ENCODE results near the gene MELTF. TPM values are rescaled to one million over a fixed set of nuclear protein-coding genes. Genes with fewer than 3 reads are reported as not detected.

Gene MELTF
- total and polyA plus RNA-seq, 4 donors: 3.9 to 11.6 (median 7.7) TPM

GRCh38 chr3:197027896-197028727 is 1.5 kb downstream of the MELTF start:
- H3K4me3 ChIP-seq (ENCODE audit: low read depth, low read length): no peak overlapping the region
- H3K36me3 ChIP-seq (ENCODE audit: control insufficient read depth, insufficient read depth, low read length): peaks cover 3% of the 10 kb centered on the region
- no peak overlapping the region for H3K27ac ChIP-seq (ENCODE audit: low read depth, low read length)
- peaks cover 32% of the 10 kb centered on the region for H3K4me1 ChIP-seq (ENCODE audit: control insufficient read depth, insufficient read depth, low read length)
- no peaks in the 10 kb centered on the region for H3K9me3 ChIP-seq (ENCODE audit: control insufficient read depth, insufficient read depth, low read length)
- peaks cover 36% of the 10 kb centered on the region for H3K27me3 ChIP-seq (ENCODE audit: control insufficient read depth, insufficient read depth, low read length)
- WGBS (ENCODE audit: insufficient coverage): 69% methylated on average over 19 of the region's 22 CpGs
- no peak for DNase-seq (ENCODE audit: low read depth in 4 of 6, low spot score in 6 of 6)

- WGBS (ENCODE audit: insufficient coverage): 89% methylated on average over 29 of the region's 29 CpGs
- H3K36me3 ChIP-seq (ENCODE audit: control insufficient read depth, insufficient read depth, low read length): peaks cover 3% of the 10 kb centered on the region
These were observed 2.3 kb downstream of the MELTF start for GRCh38 chr3:197027151-197027895.

GRCh38 chr3:197026481-197026866 is 3.1 kb downstream of the MELTF start:
- Histone ChIP-seq H3K36me3 (ENCODE audit: control insufficient read depth, insufficient read depth, low read length) (peaks cover 3% of the 10 kb centered on the region), H3K27ac (ENCODE audit: low read depth, low read length) (no peak overlapping the region), H3K9me3 (ENCODE audit: control insufficient read depth, insufficient read depth, low read length) (no peaks in the 10 kb centered on the region), H3K4me1 (ENCODE audit: control insufficient read depth, insufficient read depth, low read length) (peaks cover 40% of the 10 kb centered on the region), H3K4me3 (ENCODE audit: low read depth, low read length) (no peak overlapping the region), H3K27me3 (ENCODE audit: control insufficient read depth, insufficient read depth, low read length) (peaks cover 36% of the 10 kb centered on the region)
- DNase-seq (ENCODE audit: low read depth in 4 of 6, low spot score in 6 of 6): no peak
- WGBS (ENCODE audit: insufficient coverage): 95% methylated on average over 9 of the region's 9 CpGs

More at GRCh38 chr3:197027151-197027895, 2.3 kb downstream of the MELTF start:
- Histone ChIP-seq H3K4me3 (ENCODE audit: low read depth, low read length) (no peak overlapping the region), H3K27me3 (ENCODE audit: control insufficient read depth, insufficient read depth, low read length) (peaks cover 36% of the 10 kb centered on the region), H3K4me1 (ENCODE audit: control insufficient read depth, insufficient read depth, low read length) (peaks cover 40% of the 10 kb centered on the region), H3K27ac (ENCODE audit: low read depth, low read length) (no peak overlapping the region), H3K9me3 (ENCODE audit: control insufficient read depth, insufficient read depth, low read length) (no peaks in the 10 kb centered on the region)
- DNase-seq (ENCODE audit: low read depth in 4 of 6, low spot score in 6 of 6): no peak

DNA sequence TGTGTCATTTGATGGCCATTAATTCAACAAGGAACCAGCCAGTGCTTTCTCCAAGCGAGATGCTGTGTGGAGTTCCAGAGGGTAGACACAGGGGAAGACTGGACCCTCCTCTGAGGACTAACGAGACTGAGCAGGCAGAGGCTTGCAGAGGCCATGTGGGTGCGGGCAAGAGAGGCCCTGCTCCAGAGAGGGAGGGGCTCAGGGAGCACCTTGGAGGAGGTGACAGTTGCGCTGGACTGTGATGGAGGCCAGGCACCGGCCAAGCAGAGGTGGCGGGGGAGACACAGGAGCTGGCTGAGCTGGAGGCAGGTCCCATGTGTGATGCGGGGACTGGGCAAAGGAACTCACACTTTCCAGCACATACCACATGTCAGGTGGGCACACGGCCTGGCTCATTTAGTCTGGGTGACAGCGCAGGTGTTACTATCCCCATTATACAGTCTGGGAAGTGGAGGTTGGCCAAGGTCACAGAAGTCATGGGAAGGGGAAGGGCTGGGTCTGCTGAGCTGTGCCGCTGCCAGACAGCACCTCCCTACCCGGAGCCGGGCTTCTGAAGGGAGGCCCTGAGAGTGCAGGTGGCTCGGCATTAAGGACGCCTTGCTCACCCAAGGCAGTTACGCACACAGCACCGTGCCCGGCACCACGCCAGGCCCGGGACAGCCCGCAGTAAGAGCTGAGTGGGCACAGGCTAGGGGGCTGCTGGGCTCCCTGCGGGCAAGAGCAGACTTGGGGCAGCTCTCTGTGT is 3.7 kb downstream of the MELTF start:
- Histone ChIP-seq H3K27me3 (ENCODE audit: control insufficient read depth, insufficient read depth, low read length) (peaks cover 34% of the 10 kb centered on the region), H3K27ac (ENCODE audit: low read depth, low read length) (no peak overlapping the region), H3K36me3 (ENCODE audit: control insufficient read depth, insufficient read depth, low read length) (peaks cover 3% of the 10 kb centered on the region), H3K9me3 (ENCODE audit: control insufficient read depth, insufficient read depth, low read length) (no peaks in the 10 kb centered on the region), H3K4me3 (ENCODE audit: low read depth, low read length) (no peak overlapping the region), H3K4me1 (ENCODE audit: control insufficient read depth, insufficient read depth, low read length) (peaks cover 40% of the 10 kb centered on the region)
- DNase-seq (ENCODE audit: low read depth in 4 of 6, low spot score in 6 of 6): no peak
- 89% methylated on average over 18 of the region's 21 CpGs for WGBS (ENCODE audit: insufficient coverage)

GRCh38 chr3:197024881-197025735 is 4.5 kb downstream of the MELTF start:
- H3K36me3 ChIP-seq (ENCODE audit: control insufficient read depth, insufficient read depth, low read length): peaks cover 3% of the 10 kb centered on the region
- DNase-seq (ENCODE audit: low read depth in 4 of 6, low spot score in 6 of 6): no peak
- no peak overlapping the region for H3K4me3 ChIP-seq (ENCODE audit: low read depth, low read length)
- 85% methylated on average over 25 of the region's 28 CpGs for WGBS (ENCODE audit: insufficient coverage)
- peaks cover 32% of the 10 kb centered on the region for H3K27me3 ChIP-seq (ENCODE audit: control insufficient read depth, insufficient read depth, low read length)
- H3K9me3 ChIP-seq (ENCODE audit: control insufficient read depth, insufficient read depth, low read length): no peaks in the 10 kb centered on the region
- H3K27ac ChIP-seq (ENCODE audit: low read depth, low read length): no peak overlapping the region
- H3K4me1 ChIP-seq (ENCODE audit: control insufficient read depth, insufficient read depth, low read length): peaks cover 40% of the 10 kb centered on the region

DNA sequence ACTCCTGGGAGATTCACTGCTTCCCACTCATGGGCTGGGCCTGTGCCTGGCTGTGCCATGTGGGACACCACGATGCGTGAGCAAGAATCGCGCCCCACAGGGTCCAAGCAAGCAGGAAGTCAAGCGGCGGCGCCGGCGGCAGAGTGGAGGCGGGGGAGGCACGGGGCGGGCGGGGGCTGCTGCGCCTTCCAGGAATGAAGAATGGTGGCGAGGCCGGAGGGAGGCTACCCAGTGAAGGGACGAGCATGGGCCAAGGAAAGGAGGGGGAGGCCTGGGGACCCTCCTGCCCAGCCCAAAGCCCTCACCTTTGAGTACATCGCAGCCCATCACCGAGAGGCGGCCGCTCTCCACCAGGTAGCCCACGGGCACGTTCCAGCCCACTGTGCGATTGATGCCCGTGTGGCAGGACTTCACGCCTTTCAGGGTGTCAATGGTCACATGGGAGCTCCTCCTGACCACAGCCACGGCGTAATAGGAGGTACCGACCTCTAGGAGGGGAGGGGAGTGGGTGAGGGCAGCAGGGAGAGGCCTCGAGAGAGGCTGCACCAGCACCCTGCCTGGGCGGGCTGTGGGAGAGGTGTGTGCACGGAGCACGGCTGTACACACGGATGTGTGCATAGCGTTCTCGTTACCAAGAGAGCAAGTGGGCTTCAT is 5.5 kb downstream of the MELTF start:
- Histone ChIP-seq H3K4me3 (ENCODE audit: low read depth, low read length) (no peak overlapping the region), H3K4me1 (ENCODE audit: control insufficient read depth, insufficient read depth, low read length) (peaks cover 33% of the 10 kb centered on the region), H3K27ac (ENCODE audit: low read depth, low read length) (no peak overlapping the region), H3K9me3 (ENCODE audit: control insufficient read depth, insufficient read depth, low read length) (no peaks in the 10 kb centered on the region), H3K36me3 (ENCODE audit: control insufficient read depth, insufficient read depth, low read length) (peaks cover 3% of the 10 kb centered on the region), H3K27me3 (ENCODE audit: control insufficient read depth, insufficient read depth, low read length) (peaks cover 24% of the 10 kb centered on the region)
- 65% methylated on average over 31 of the region's 36 CpGs for WGBS (ENCODE audit: insufficient coverage)
- DNase-seq (ENCODE audit: low read depth in 4 of 6, low spot score in 6 of 6): no peak

DNA sequence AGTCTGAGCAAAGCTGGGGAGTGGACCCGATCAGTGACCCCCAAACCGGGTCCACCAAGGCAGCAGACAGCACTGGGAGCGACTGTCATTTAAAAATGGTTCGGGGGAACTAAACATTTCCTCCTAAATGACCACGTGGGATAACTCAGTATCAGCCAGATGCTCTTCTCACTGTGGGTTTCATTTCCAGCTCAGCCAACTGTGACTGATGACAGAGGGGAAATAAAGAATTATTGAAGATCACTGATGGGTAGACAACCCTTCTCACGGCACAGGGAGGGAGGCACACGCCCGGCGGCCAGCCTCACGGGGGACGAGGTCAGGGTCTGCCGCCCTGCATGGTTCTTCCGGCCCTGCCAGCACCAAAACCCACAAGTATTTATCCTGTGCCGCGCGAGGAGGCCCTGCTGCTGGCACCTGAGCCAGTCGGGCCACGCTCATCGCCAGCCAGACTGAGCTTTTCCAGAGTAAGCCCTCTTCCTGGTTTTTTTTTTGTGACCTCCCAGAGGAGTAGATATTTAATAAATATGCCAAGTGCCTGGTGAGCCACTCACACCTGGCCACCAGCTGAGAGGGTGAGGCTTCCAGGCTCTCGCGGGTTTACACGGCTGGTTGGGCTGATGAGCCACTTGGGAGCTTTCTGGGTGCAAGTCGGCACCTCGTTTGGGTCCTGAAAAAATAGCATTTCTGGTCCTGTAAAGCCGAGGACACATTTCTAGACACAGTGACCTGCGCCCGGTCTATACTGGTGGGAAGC is 6.2 kb downstream of the MELTF start:
- DNase-seq (ENCODE audit: low read depth in 4 of 6, low spot score in 6 of 6): peak in 2 of 6 donors; percentile 33 to 76
- H3K27me3 ChIP-seq (ENCODE audit: control insufficient read depth, insufficient read depth, low read length): peaks cover 18% of the 10 kb centered on the region
- peaks cover 26% of the 10 kb centered on the region for H3K4me1 ChIP-seq (ENCODE audit: control insufficient read depth, insufficient read depth, low read length)
- no peak overlapping the region for H3K4me3 ChIP-seq (ENCODE audit: low read depth, low read length)
- no peaks in the 10 kb centered on the region for H3K9me3 ChIP-seq (ENCODE audit: control insufficient read depth, insufficient read depth, low read length)
- H3K36me3 ChIP-seq (ENCODE audit: control insufficient read depth, insufficient read depth, low read length): peaks cover 3% of the 10 kb centered on the region
- 49% methylated on average over 22 of the region's 27 CpGs for WGBS (ENCODE audit: insufficient coverage)
- no peak overlapping the region for H3K27ac ChIP-seq (ENCODE audit: low read depth, low read length)

- WGBS (ENCODE audit: insufficient coverage): 42% methylated on average over 6 of the region's 22 CpGs
- H3K4me3 ChIP-seq (ENCODE audit: low read depth, low read length): no peak overlapping the region
- H3K9me3 ChIP-seq (ENCODE audit: control insufficient read depth, insufficient read depth, low read length): no peaks in the 10 kb centered on the region
- H3K27ac ChIP-seq (ENCODE audit: low read depth, low read length): no peak overlapping the region
- H3K27me3 ChIP-seq (ENCODE audit: control insufficient read depth, insufficient read depth, low read length): peaks cover 14% of the 10 kb centered on the region
- DNase-seq (ENCODE audit: low read depth in 4 of 6, low spot score in 6 of 6): no peak
- H3K4me1 ChIP-seq (ENCODE audit: control insufficient read depth, insufficient read depth, low read length): peaks cover 25% of the 10 kb centered on the region
- H3K36me3 ChIP-seq (ENCODE audit: control insufficient read depth, insufficient read depth, low read length): peaks cover 3% of the 10 kb centered on the region
These were observed 7.0 kb downstream of the MELTF start for GRCh38 chr3:197022405-197023231.
